Endometrium (tissue), 2 donors: ENCODE measurements around the gene ZNF682.
"Not testable (repeated sequence)": the region's sequence is repeated elsewhere in the genome, so short reads cannot be mapped to it uniquely, and the experiment has no call there.

ENCODE experiments used
- FAIRE-seq: peaks from 2 replicates; lab custom pipeline; 2012; peaks lifted over from hg19 to GRCh38; lab: Jason Lieb, UNC
- donor health status: control.
- donor health status: control.

ZNF682 gene

GRCh38 chr19:19997656-19998268 is 41.5 kb downstream of the ZNF682 start:
- no peak for FAIRE-seq

GRCh38 chr19:19966862-19967261 is 72.4 kb downstream of the ZNF682 start:
- no peak for FAIRE-seq

GRCh38 chr19:19966126-19966525 is 73.2 kb downstream of the ZNF682 start:
- FAIRE-seq = not testable (repeated sequence)

- FAIRE-seq = no peak
These were observed 74.9 kb downstream of the ZNF682 start for GRCh38 chr19:19964416-19964815.

GRCh38 chr19:19959151-19959799 is 80.0 kb downstream of the ZNF682 start:
- FAIRE-seq = not testable (repeated sequence)

GRCh38 chr19:19957766-19958165 is 81.5 kb downstream of the ZNF682 start:
- FAIRE-seq = not testable (repeated sequence)

- no peak for FAIRE-seq
These were observed 82.8 kb downstream of the ZNF682 start for GRCh38 chr19:19956434-19957075.

- no peak for FAIRE-seq
These were observed 84.1 kb downstream of the ZNF682 start for GRCh38 chr19:19955208-19955607.
